Loucy (cell line): ENCODE results near the gene SNX27.

Source experiments
- H2AFZ ChIP-seq: fragments of 200-600 bp; sonication (generic); 2 replicates; pipeline ENCODE4 v1.6.0; 2016; ENCODE audit warnings: antibody characterized with exemption, mild to moderate bottlenecking, low read length, moderate library complexity
- H3F3A ChIP-seq: fragments of 200-600 bp; 2 replicates; pipeline ENCODE4 v1.6.0; 2016; ENCODE audit warnings: antibody characterized with exemption, low read depth, mild to moderate bottlenecking
- H3K27me3 ChIP-seq: fragments of 200-600 bp; sonication (generic); 2 replicates; pipeline ENCODE4 v1.6.1; 2014; ENCODE audit warnings: low read length, mild to moderate bottlenecking; ENCODE audit not compliant: insufficient read depth, poor library complexity, severe bottlenecking
- H3K36me3 ChIP-seq: fragments of 200-600 bp; sonication (generic); 2 replicates; pipeline ENCODE4 v1.6.1; 2016; ENCODE audit warnings: low read length; ENCODE audit not compliant: insufficient read depth
- H3K4me1 ChIP-seq: fragments of 200-600 bp; sonication (generic); 2 replicates; pipeline ENCODE4 v1.5.1; 2014; ENCODE audit warnings: low read length, mild to moderate bottlenecking; ENCODE audit not compliant: insufficient read depth, poor library complexity, severe bottlenecking
- H3K4me2 ChIP-seq: fragments of 200-600 bp; sonication (generic); 2 replicates; pipeline ENCODE4 v1.6.0; 2014; ENCODE audit warnings: antibody characterized with exemption, low read length, low read depth, mild to moderate bottlenecking; ENCODE audit not compliant: poor library complexity, severe bottlenecking
- H3K4me3 ChIP-seq: fragments of 200-600 bp; sonication (generic); 2 replicates; pipeline ENCODE4 v1.5.1; 2014; ENCODE audit warnings: low read length, mild to moderate bottlenecking, mixed read lengths; ENCODE audit not compliant: poor library complexity, severe bottlenecking
- H3K79me2 ChIP-seq: fragments of 200-600 bp; sonication (generic); 2 replicates; pipeline ENCODE4 v1.6.1; 2014; ENCODE audit warnings: low read length; ENCODE audit not compliant: insufficient read depth
- H3K9ac ChIP-seq: fragments of 200-600 bp; sonication (generic); 2 replicates; pipeline ENCODE4 v1.6.0; 2014; ENCODE audit warnings: mild to moderate bottlenecking, low read depth, low read length, moderate library complexity; ENCODE audit not compliant: poor library complexity, severe bottlenecking
- H3K9me2 ChIP-seq: fragments of 200-600 bp; sonication (generic); replicated peaks from 2 replicates; pipeline ENCODE4 v1.6.1; 2016; ENCODE audit warnings: low read depth, low read length, mixed read lengths
- H3K9me3 ChIP-seq: fragments of 200-600 bp; sonication (generic); 2 replicates; pipeline ENCODE4 v1.6.1; 2014; ENCODE audit warnings: mild to moderate bottlenecking, antibody characterized with exemption, low read length, low read depth; ENCODE audit not compliant: insufficient read depth
- H4K20me1 ChIP-seq: fragments of 200-600 bp; sonication (generic); 2 replicates; pipeline ENCODE4 v1.6.0; 2014; ENCODE audit warnings: antibody characterized with exemption, low read length, mild to moderate bottlenecking; ENCODE audit not compliant: insufficient read depth, poor library complexity, severe bottlenecking
- EZH2phosphoT487 ChIP-seq: fragments of 200-600 bp; IDR thresholded peaks from 2 replicates; pipeline ENCODE4 v1.6.1; 2018; ENCODE audit warnings: antibody characterized with exemption, mild to moderate bottlenecking, moderate library complexity, borderline replicate concordance
- TF ChIP-seq, protein P1 (sequence below): fragments of 200-600 bp; sonication (generic); conservative IDR thresholded peaks from 2 replicates; pipeline ENCODE4 v1.5.1; 2014; ENCODE audit warnings: mild to moderate bottlenecking, antibody characterized with exemption, low read length

The SNX27 gene

DNA sequence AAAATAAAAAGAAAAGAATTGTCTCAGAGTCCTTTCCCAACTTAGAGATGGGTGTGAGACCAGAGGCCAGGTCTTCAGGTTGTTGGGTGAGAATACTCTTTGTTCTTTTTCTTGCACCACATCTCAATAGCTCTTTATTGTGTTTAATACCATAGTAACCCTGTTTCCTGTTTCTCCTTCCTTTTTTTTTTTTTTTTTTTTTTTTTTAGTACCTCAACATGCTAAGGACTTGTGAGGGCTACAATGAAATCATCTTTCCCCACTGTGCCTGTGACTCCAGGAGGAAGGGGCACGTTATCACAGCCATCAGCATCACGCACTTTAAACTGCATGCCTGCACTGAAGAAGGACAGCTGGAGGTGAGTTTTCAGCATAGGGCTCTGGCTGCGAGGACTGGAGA, 80.4 kb downstream of the SNX27 start:
- Histone ChIP-seq H3K36me3 (peaks cover 28% of the 10 kb centered on the region; the same call in 1 of the 2 replicates), H3F3A (no peaks in the 10 kb centered on the region), H3K9ac (no peak overlapping the region), H3K79me2 (no peaks in the 10 kb centered on the region), H3K9me3 (no peaks in the 10 kb centered on the region), H2AFZ (no peak overlapping the region), H4K20me1 (no peaks in the 10 kb centered on the region), H3K9me2 (no peaks in the 10 kb centered on the region), H3K4me1 (no peaks in the 10 kb centered on the region), H3K4me2 (no peak overlapping the region), H3K27me3 (no peaks in the 10 kb centered on the region), H3K4me3 (no peak overlapping the region)
- TF ChIP-seq, protein P1, sequence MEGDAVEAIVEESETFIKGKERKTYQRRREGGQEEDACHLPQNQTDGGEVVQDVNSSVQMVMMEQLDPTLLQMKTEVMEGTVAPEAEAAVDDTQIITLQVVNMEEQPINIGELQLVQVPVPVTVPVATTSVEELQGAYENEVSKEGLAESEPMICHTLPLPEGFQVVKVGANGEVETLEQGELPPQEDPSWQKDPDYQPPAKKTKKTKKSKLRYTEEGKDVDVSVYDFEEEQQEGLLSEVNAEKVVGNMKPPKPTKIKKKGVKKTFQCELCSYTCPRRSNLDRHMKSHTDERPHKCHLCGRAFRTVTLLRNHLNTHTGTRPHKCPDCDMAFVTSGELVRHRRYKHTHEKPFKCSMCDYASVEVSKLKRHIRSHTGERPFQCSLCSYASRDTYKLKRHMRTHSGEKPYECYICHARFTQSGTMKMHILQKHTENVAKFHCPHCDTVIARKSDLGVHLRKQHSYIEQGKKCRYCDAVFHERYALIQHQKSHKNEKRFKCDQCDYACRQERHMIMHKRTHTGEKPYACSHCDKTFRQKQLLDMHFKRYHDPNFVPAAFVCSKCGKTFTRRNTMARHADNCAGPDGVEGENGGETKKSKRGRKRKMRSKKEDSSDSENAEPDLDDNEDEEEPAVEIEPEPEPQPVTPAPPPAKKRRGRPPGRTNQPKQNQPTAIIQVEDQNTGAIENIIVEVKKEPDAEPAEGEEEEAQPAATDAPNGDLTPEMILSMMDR = no peak
- no peak for TF ChIP-seq EZH2phosphoT487

DNA sequence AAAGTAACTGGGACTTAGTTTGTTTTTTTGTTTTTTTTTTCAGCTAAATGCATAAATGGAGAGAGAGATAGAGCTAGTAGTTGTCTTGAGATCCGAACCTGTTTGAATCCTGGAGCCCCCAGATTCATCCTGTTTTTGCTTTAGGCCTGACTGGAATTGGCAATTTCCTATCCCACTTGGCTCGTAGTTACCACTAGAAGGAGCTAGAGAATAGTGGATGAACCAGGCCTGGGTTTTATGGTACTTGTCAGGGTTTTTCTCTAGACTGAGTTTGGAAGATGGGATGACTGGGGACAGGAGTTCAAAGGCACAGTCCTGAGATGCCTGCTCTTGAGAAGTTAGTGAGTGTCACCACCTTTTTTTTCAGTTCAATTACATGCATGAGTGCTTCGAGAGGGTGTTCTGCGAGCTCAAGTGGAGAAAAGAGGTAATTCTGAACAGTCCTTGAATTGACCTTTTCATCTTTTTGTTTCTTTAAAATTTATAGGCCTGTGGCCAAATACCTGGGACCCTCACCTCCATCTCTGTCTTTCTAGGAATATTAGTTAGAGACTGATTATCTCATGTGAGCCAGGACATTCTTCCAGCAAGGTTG, 81.3 kb downstream of the SNX27 start:
- Histone ChIP-seq H4K20me1 (no peaks in the 10 kb centered on the region), H3K4me1 (no peaks in the 10 kb centered on the region), H3K9me2 (no peaks in the 10 kb centered on the region), H3K4me2 (no peak overlapping the region), H3K27me3 (no peaks in the 10 kb centered on the region), H3K9me3 (no peaks in the 10 kb centered on the region), H2AFZ (no peak overlapping the region), H3K36me3 (peaks cover 33% of the 10 kb centered on the region; the same call in 1 of the 2 replicates), H3K9ac (no peak overlapping the region), H3F3A (no peaks in the 10 kb centered on the region), H3K79me2 (no peaks in the 10 kb centered on the region), H3K4me3 (no peak overlapping the region)
- TF ChIP-seq EZH2phosphoT487 = no peak
- TF ChIP-seq, protein P1 = peak; percentile 83

DNA sequence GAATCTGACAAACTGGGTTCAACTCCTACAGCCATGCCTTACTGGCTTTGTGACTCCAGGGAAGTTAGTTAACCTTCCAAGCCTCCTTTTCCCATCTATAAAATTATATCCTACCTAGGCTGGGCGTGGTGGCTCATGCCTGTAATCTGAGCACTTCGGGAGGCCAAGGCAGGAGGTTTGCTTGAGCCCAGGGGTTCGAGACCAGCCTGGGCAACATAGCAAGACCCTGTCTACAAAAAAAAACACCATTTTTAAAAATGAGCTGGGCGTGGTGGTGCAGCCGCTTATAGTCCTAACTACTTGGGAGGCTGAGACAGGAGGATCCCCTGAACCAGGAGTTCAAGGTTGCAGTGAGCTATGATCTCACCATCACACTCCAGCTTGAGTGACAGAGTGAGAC, 89.7 kb downstream of the SNX27 start:
- Histone ChIP-seq H3K9me2 (no peaks in the 10 kb centered on the region), H3K27me3 (no peaks in the 10 kb centered on the region)
- TF ChIP-seq, protein P1 = no peak
- TF ChIP-seq EZH2phosphoT487 = no peak

More for the DNA sequence above, 89.7 kb downstream of the SNX27 start:
- peaks cover 29% of the 10 kb centered on the region for H3K4me1 ChIP-seq
- H3F3A ChIP-seq = no peaks in the 10 kb centered on the region
- no peak overlapping the region for H3K4me2 ChIP-seq
- no peak overlapping the region for H3K9ac ChIP-seq
- no peaks in the 10 kb centered on the region for H3K9me3 ChIP-seq
- H3K36me3 ChIP-seq = peaks cover 20% of the 10 kb centered on the region; the same call in 1 of the 2 replicates
- H3K79me2 ChIP-seq = no peaks in the 10 kb centered on the region
- no peak overlapping the region for H2AFZ ChIP-seq
- no peaks in the 10 kb centered on the region for H4K20me1 ChIP-seq
- H3K4me3 ChIP-seq = no peak overlapping the region
